HCT116 (cell line): ENCODE measurements around the gene HTR7. TPM values are rescaled to one million over a fixed set of nuclear protein-coding genes. Genes with fewer than 3 reads are reported as not detected.

Experiments used
- ATAC-seq: fragments of 200-7000 bp; cut with Tn5 transposase; 2 replicates; pipeline ENCODE4 v1.9.1; 2020; ENCODE audit warnings: mild to moderate bottlenecking, moderate library complexity
- BruUV-seq: library from RNA; stranded (reverse); fragments of 400-500 nt; replicated peaks from 2 replicates; lab custom pipeline; 2021; lab: Mats Ljungman, UMichigan
- CTCF ChIA-PET: fragments of 300-600 bp; sonication (Branson Sonifier 250); formaldehyde crosslinking; loops from one replicate; lab custom pipeline; 2021; ENCODE audit warnings: antibody characterized with exemption; lab: Charles Lee
- POLR2A ChIA-PET: fragments of 300-600, 350-600 bp; sonication (Branson Sonifier 250); formaldehyde crosslinking; loops from one replicate; lab custom pipeline; 2021; ENCODE audit warnings: antibody characterized with exemption; lab: Charles Lee
- RAD21 ChIA-PET, 2 experiments: fragments of 300-600 bp; sonication (Branson Sonifier 250); formaldehyde crosslinking; loops; one replicate each; lab custom pipeline; 2023; ENCODE audit warnings: low total read pairs in 2 of 2; ENCODE audit not compliant: uncharacterized antibody in 2 of 2, unreplicated experiment in 2 of 2, low non-redundant PET in 1 of 2; lab: Charles Lee
- DNase-seq: peaks from one replicate; pipeline ENCODE4 v3.0.0-alpha.2; 2010; ENCODE audit warnings: low read depth, low spot score
- H2AFZ ChIP-seq: fragments of 200-600 bp; shearing (Covaris generic), sonication (generic); 2 replicates; pipeline ENCODE4 v1.6.1; 2017; ENCODE audit warnings: low read depth, mixed run types, mixed read lengths, antibody characterized with exemption, low read length; ENCODE audit not compliant: poor library complexity, severe bottlenecking
- H3K27ac ChIP-seq: 2 replicates; pipeline ENCODE4 v1.5.1; 2012; ENCODE audit warnings: low read depth, low read length
- H3K27me3 ChIP-seq: fragments of 200-600 bp; sonication (generic); 2 replicates; pipeline ENCODE4 v1.6.1; 2016; ENCODE audit warnings: mixed run types, low read length, mixed read lengths; ENCODE audit not compliant: insufficient read depth
- H3K36me3 ChIP-seq, 2 experiments: fragments of 200-500 bp in 1 of 2; fragments of 200-600 bp in 1 of 2; sonication (Bioruptor generic) in 1 of 2; sonication (generic) in 1 of 2; 2 replicates each; pipeline versions ENCODE4 v1.5.1 to v1.6.1; 2014 to 2016; ENCODE audit warnings: low read length in 2 of 2, inconsistent platforms in 1 of 2, mixed read lengths in 1 of 2, mixed run types in 1 of 2; ENCODE audit not compliant: insufficient read depth in 2 of 2, control insufficient read depth in 1 of 2
- H3K4me1 ChIP-seq, 2 experiments: fragments of 200-600 bp in 1 of 2; sonication (generic) in 1 of 2; 2 replicates each; pipeline versions ENCODE4 v1.5.1 to v1.6.1; 2012 to 2017; ENCODE audit warnings: low read length in 2 of 2, inconsistent platforms in 1 of 2, mild to moderate bottlenecking in 1 of 2, mixed read lengths in 1 of 2, mixed run types in 1 of 2, moderate library complexity in 1 of 2; ENCODE audit not compliant: insufficient read depth in 2 of 2, control insufficient read depth in 1 of 2
- H3K4me2 ChIP-seq: fragments of 200-600 bp; sonication (generic); 2 replicates; pipeline ENCODE4 v1.6.1; 2017; ENCODE audit warnings: mixed run types, low read length, mixed read lengths
- H3K4me3 ChIP-seq, 2 experiments: fragments of 200-600 bp in 1 of 2; sonication (generic) in 1 of 2; replicated peaks in 1 of 2; 2 replicates each; pipeline ENCODE4 v1.5.1; 2011 to 2016; ENCODE audit warnings: low read length in 2 of 2, control low read depth in 1 of 2, low read depth in 1 of 2, mild to moderate bottlenecking in 1 of 2, mixed read lengths in 1 of 2, mixed run types in 1 of 2
- H3K79me2 ChIP-seq: fragments of 200-600 bp; sonication (generic); 2 replicates; pipeline ENCODE4 v1.6.1; 2017; ENCODE audit warnings: mild to moderate bottlenecking, mixed run types, low read length, moderate library complexity, mixed read lengths; ENCODE audit not compliant: insufficient read depth
- H3K9ac ChIP-seq: fragments of 200-600 bp; sonication (generic); 2 replicates; pipeline ENCODE4 v1.6.1; 2016; ENCODE audit warnings: low read length, mixed read lengths
- H3K9me2 ChIP-seq: fragments of 200-600 bp; sonication (generic), shearing (Covaris generic); 2 replicates; pipeline ENCODE4 v1.6.1; 2017; ENCODE audit warnings: mixed run types, mild to moderate bottlenecking, moderate library complexity; ENCODE audit not compliant: insufficient read depth
- H3K9me3 ChIP-seq, 2 experiments: fragments of 200-500 bp in 1 of 2; fragments of 200-600 bp in 1 of 2; sonication (Bioruptor generic) in 1 of 2; sonication (generic) in 1 of 2; 2 replicates each; pipeline ENCODE4 v1.6.1; 2014 to 2017; ENCODE audit warnings: low read length in 2 of 2, mixed read lengths in 2 of 2, inconsistent platforms in 1 of 2, low read depth in 1 of 2, mild to moderate bottlenecking in 1 of 2, mixed run types in 1 of 2, moderate library complexity in 1 of 2; ENCODE audit not compliant: control insufficient read depth in 1 of 2, insufficient read depth in 1 of 2
- H4K20me1 ChIP-seq: fragments of 200-600 bp; sonication (generic), shearing (Covaris generic); 2 replicates; pipeline ENCODE4 v1.6.1; 2017; ENCODE audit warnings: mixed run types, mild to moderate bottlenecking, moderate library complexity; ENCODE audit not compliant: insufficient read depth
- CBX3 ChIP-seq: IDR thresholded peaks from 2 replicates; pipeline ENCODE4 v1.6.1; 2012; ENCODE audit warnings: low read depth
- CEBPB ChIP-seq: IDR thresholded peaks from 2 replicates; pipeline ENCODE4 v1.6.1; 2012; ENCODE audit warnings: low read depth
- ELF1 ChIP-seq: IDR thresholded peaks from 2 replicates; pipeline ENCODE4 v1.6.1; 2012; ENCODE audit warnings: low read depth, borderline replicate concordance
- EZH2 ChIP-seq: fragments of 200-600 bp; sonication (generic); IDR thresholded peaks from 2 replicates; pipeline ENCODE4 v1.6.1; 2017; ENCODE audit warnings: antibody characterized with exemption, mixed run types
- EZH2phosphoT487 ChIP-seq: fragments of 200-600 bp; IDR thresholded peaks from 2 replicates; pipeline ENCODE4 v1.6.1; 2018; ENCODE audit warnings: antibody characterized with exemption, borderline replicate concordance
- FOSL1 ChIP-seq: IDR thresholded peaks from 2 replicates; pipeline ENCODE4 v1.6.1; 2012; ENCODE audit warnings: low read depth
- POLR2A ChIP-seq: IDR thresholded peaks from 2 replicates; pipeline ENCODE4 v1.7.0; 2011; ENCODE audit warnings: borderline replicate concordance; ENCODE audit not compliant: insufficient read depth, insufficient read length; ENCODE audit errors: extremely low read depth
- POLR2AphosphoS5 ChIP-seq: IDR thresholded peaks from 2 replicates; pipeline ENCODE4 v1.6.1; 2011; ENCODE audit warnings: mild to moderate bottlenecking, low read depth, low read length, moderate library complexity
- RAD21 ChIP-seq: IDR thresholded peaks from 2 replicates; pipeline ENCODE4 v1.6.1; 2012; ENCODE audit warnings: low read depth, mild to moderate bottlenecking
- SRF ChIP-seq: IDR thresholded peaks from 2 replicates; pipeline ENCODE4 v1.6.1; 2012; ENCODE audit warnings: low read depth
- YY1 ChIP-seq: IDR thresholded peaks from 2 replicates; pipeline ENCODE4 v1.6.1; 2011; ENCODE audit warnings: low read length, low read depth, moderate library complexity, mild to moderate bottlenecking; ENCODE audit not compliant: insufficient replicate concordance; ENCODE audit errors: extremely low read depth
- ZFX ChIP-seq: fragments of 450-650 bp; IDR thresholded peaks from 2 replicates; pipeline ENCODE4 v1.6.1; 2017
- ZNF274 ChIP-seq: fragments of 200-500 bp; sonication (Bioruptor generic); IDR thresholded peaks from 2 replicates; pipeline ENCODE4 v1.6.1; 2014; ENCODE audit warnings: mild to moderate bottlenecking, low read depth, low read length, inconsistent platforms
- intact Hi-C: fragments of 100-400 bp; cut with micrococcal nuclease; formaldehyde crosslinking; loops from 2 replicates; pipeline ENCODE4 v1.10.0; 2022
- total RNA-seq: library from RNA; stranded (reverse); gene quantifications from one replicate; pipeline ENCODE4 v1.2.1, GENCODE V29; 2021; ENCODE audit not compliant: unreplicated experiment
- TF ChIP-seq, protein P1 (sequence below): IDR thresholded peaks from 2 replicates; pipeline ENCODE4 v1.6.1; 2012
- TF ChIP-seq, protein P2 (sequence below): IDR thresholded peaks from 2 replicates; pipeline ENCODE4 v1.6.1; 2012
- TF ChIP-seq, protein P3 (sequence below), 3 experiments: fragments of 200-600 bp in 1 of 3; sonication (generic) in 1 of 3; IDR thresholded peaks in 2 of 3; conservative IDR thresholded peaks in 1 of 3; 2 replicates each; pipeline ENCODE4 v1.5.1; 2012 to 2017; ENCODE audit warnings: low read depth in 2 of 3, low read length in 2 of 3, antibody characterized with exemption in 1 of 3, borderline replicate concordance in 1 of 3, control low read depth in 1 of 3, mild to moderate bottlenecking in 1 of 3, mixed read lengths in 1 of 3, mixed run types in 1 of 3, moderate library complexity in 1 of 3; ENCODE audit not compliant: insufficient read depth in 1 of 3
- TF ChIP-seq, protein P4 (sequence below): IDR thresholded peaks from 2 replicates; pipeline ENCODE4 v1.6.1; 2011; ENCODE audit warnings: mild to moderate bottlenecking, low read length, moderate library complexity; ENCODE audit not compliant: insufficient replicate concordance; ENCODE audit errors: extremely low read depth

Gene HTR7
- total RNA-seq, 1 experiment from 2014 or later, result 32.2 TPM

GRCh38 chr10:90804354-90804753 lies 53.5 kb downstream of the HTR7 start:
- H3K9me2 ChIP-seq, result no peaks in the 10 kb centered on the region
- ChIA-PET POLR2A (no interaction called here), CTCF (interaction anchor here (2.3 kb wide), 1 partner anchor 17 kb away, joined by 7 read pairs; no protein-coding TSS in a partner anchor), RAD21 (no interaction called here)
- no peak overlapping the region for H2AFZ ChIP-seq
- no peaks in the 10 kb centered on the region for H3K27me3 ChIP-seq
- no peak overlapping the region for H3K9ac ChIP-seq
- H3K9me3 ChIP-seq, result no peaks in the 10 kb centered on the region
- H3K4me1 ChIP-seq, result no peaks in the 10 kb centered on the region
- BruUV-seq, result no TSS peak
- intact Hi-C loops, result no loop called here
- H3K4me2 ChIP-seq, result no peak overlapping the region
- ATAC-seq (no peak), DNase-seq (no peak)
- H3K27ac ChIP-seq, result no peak overlapping the region
- TF ChIP-seq CEBPB (no peak), SRF (no peak), EZH2 (no peak), ELF1 (no peak), EZH2phosphoT487 (no peak)
- TF ChIP-seq, protein P1, sequence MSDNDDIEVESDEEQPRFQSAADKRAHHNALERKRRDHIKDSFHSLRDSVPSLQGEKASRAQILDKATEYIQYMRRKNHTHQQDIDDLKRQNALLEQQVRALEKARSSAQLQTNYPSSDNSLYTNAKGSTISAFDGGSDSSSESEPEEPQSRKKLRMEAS, result no peak
- TF ChIP-seq, protein P2, sequence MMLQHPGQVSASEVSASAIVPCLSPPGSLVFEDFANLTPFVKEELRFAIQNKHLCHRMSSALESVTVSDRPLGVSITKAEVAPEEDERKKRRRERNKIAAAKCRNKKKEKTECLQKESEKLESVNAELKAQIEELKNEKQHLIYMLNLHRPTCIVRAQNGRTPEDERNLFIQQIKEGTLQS, result no peak
- no peaks in the 10 kb centered on the region for H3K36me3 ChIP-seq
- no peaks in the 10 kb centered on the region for H4K20me1 ChIP-seq
- H3K79me2 ChIP-seq, result peaks cover 68% of the 10 kb centered on the region
- H3K4me3 ChIP-seq, result no peak overlapping the region

DNA sequence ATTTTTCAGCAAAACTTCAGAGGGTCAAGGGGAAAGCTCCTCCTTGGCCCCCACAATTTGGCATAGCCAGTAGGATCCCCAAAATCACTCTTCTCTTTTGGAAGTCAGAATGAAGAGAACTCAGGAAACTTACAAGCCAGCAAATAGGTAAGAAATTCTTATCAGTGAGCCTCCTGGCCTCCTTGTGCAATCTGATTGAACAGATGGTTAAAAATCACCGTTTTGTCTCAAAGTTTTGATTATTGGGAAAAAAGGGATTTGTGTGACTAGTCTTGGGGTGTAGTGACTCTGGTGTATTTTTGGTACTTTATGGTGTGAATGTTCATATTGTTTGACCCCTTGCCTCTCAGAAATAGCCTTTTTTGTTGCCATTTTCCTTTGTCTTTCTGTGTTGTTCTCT lies 56.2 kb downstream of the HTR7 start:
- no peak overlapping the region for H3K4me3 ChIP-seq
- no peaks in the 10 kb centered on the region for H3K27me3 ChIP-seq
- H3K36me3 ChIP-seq, result no peaks in the 10 kb centered on the region
- H4K20me1 ChIP-seq, result no peaks in the 10 kb centered on the region
- no peak overlapping the region for H3K9ac ChIP-seq
- POLR2A ChIA-PET, result no interaction called here
- H3K4me1 ChIP-seq, result no peaks in the 10 kb centered on the region
- H3K9me2 ChIP-seq, result no peaks in the 10 kb centered on the region
- BruUV-seq, result no TSS peak
- intact Hi-C loops, result no loop called here
- no peak overlapping the region for H3K27ac ChIP-seq
- DNase-seq (no peak), ATAC-seq (no peak)
- CTCF ChIA-PET, result interaction anchor here (1.6 kb wide), 1 partner anchor 13 kb away, joined by 7 read pairs; no protein-coding TSS in a partner anchor
- RAD21 ChIA-PET, result no interaction called here
- H3K9me3 ChIP-seq, result no peaks in the 10 kb centered on the region
- no peak overlapping the region for H3K4me2 ChIP-seq
- H2AFZ ChIP-seq, result no peak overlapping the region
- H3K79me2 ChIP-seq, result peaks cover 80% of the 10 kb centered on the region
- TF ChIP-seq ZFX (no peak), POLR2AphosphoS5 (no peak), EZH2 (no peak), YY1 (no peak), ELF1 (no peak), RAD21 (no peak), FOSL1 (no peak), CBX3 (no peak), ZNF274 (no peak), POLR2A (no peak)
- TF ChIP-seq, protein P1, result no peak
- TF ChIP-seq, protein P3, sequence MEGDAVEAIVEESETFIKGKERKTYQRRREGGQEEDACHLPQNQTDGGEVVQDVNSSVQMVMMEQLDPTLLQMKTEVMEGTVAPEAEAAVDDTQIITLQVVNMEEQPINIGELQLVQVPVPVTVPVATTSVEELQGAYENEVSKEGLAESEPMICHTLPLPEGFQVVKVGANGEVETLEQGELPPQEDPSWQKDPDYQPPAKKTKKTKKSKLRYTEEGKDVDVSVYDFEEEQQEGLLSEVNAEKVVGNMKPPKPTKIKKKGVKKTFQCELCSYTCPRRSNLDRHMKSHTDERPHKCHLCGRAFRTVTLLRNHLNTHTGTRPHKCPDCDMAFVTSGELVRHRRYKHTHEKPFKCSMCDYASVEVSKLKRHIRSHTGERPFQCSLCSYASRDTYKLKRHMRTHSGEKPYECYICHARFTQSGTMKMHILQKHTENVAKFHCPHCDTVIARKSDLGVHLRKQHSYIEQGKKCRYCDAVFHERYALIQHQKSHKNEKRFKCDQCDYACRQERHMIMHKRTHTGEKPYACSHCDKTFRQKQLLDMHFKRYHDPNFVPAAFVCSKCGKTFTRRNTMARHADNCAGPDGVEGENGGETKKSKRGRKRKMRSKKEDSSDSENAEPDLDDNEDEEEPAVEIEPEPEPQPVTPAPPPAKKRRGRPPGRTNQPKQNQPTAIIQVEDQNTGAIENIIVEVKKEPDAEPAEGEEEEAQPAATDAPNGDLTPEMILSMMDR (IDR thresholded peaks at IDR 0.05 in 2 of 3, conservative IDR thresholded peaks at IDR 0.05 in 1 of 3; ENCODE audit: borderline replicate concordance in 1 of 3, insufficient read depth in 1 of 3, low read depth in 2 of 3, low read length in 2 of 3), result no peak
- TF ChIP-seq, protein P4, sequence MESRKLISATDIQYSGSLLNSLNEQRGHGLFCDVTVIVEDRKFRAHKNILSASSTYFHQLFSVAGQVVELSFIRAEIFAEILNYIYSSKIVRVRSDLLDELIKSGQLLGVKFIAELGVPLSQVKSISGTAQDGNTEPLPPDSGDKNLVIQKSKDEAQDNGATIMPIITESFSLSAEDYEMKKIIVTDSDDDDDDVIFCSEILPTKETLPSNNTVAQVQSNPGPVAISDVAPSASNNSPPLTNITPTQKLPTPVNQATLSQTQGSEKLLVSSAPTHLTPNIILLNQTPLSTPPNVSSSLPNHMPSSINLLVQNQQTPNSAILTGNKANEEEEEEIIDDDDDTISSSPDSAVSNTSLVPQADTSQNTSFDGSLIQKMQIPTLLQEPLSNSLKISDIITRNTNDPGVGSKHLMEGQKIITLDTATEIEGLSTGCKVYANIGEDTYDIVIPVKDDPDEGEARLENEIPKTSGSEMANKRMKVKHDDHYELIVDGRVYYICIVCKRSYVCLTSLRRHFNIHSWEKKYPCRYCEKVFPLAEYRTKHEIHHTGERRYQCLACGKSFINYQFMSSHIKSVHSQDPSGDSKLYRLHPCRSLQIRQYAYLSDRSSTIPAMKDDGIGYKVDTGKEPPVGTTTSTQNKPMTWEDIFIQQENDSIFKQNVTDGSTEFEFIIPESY, result no peak
